Activated CD4-positive, alpha-beta T cell treated with anti-CD3 and anti-CD28 coated beads for 1 hour (primary cell): ENCODE results near the gene STPG2.
"Not testable (repeated sequence)": the region's sequence is repeated elsewhere in the genome, so short reads cannot be mapped to it uniquely, and the experiment has no call there.

ENCODE experiments used
- DNase-seq: peaks from one replicate; pipeline ENCODE4 v3.0.0-alpha.2; 2020

STPG2 gene

GRCh38 chr4:97786306-97786920 lies 356.9 kb downstream of the STPG2 start:
- no peak for DNase-seq

GRCh38 chr4:97778174-97778573 lies 365.1 kb downstream of the STPG2 start:
- DNase-seq: no peak

- DNase-seq: no peak
Observed at GRCh38 chr4:97774347-97774989, 368.8 kb downstream of the STPG2 start.

- DNase-seq: no peak
Observed at GRCh38 chr4:97770222-97770621, 373.1 kb downstream of the STPG2 start.

GRCh38 chr4:97762115-97762512 lies 381.2 kb downstream of the STPG2 start:
- DNase-seq: no peak

GRCh38 chr4:97761445-97762114 lies 381.7 kb downstream of the STPG2 start:
- no peak for DNase-seq

GRCh38 chr4:97759785-97760184 lies 383.5 kb downstream of the STPG2 start:
- no peak for DNase-seq

- DNase-seq: no peak
Observed at GRCh38 chr4:97752599-97752998, 390.7 kb downstream of the STPG2 start.

GRCh38 chr4:97747945-97748344 lies 395.3 kb downstream of the STPG2 start:
- DNase-seq: no peak

GRCh38 chr4:97720869-97721432 lies 422.3 kb downstream of the STPG2 start:
- no peak for DNase-seq

- no peak for DNase-seq
Observed at GRCh38 chr4:97691111-97691605, 452.1 kb downstream of the STPG2 start.

GRCh38 chr4:97670703-97671269 lies 472.5 kb downstream of the STPG2 start:
- no peak for DNase-seq

- no peak for DNase-seq
Observed at GRCh38 chr4:97665553-97665952, 477.7 kb downstream of the STPG2 start.

- DNase-seq: no peak
Observed at GRCh38 chr4:97664741-97665140, 478.5 kb downstream of the STPG2 start.

- DNase-seq: no peak
Observed at GRCh38 chr4:97662133-97662532, 481.1 kb downstream of the STPG2 start.

- no peak for DNase-seq
Observed at GRCh38 chr4:97656044-97656720, 487.1 kb downstream of the STPG2 start.

GRCh38 chr4:97653701-97654100 lies 489.6 kb downstream of the STPG2 start:
- DNase-seq: no peak

- no peak for DNase-seq
Observed at GRCh38 chr4:97646997-97647396, 496.3 kb downstream of the STPG2 start.

GRCh38 chr4:97645071-97645821 lies 498.0 kb downstream of the STPG2 start:
- DNase-seq: no peak

GRCh38 chr4:97643179-97643578 lies 500.1 kb downstream of the STPG2 start:
- DNase-seq: no peak

GRCh38 chr4:97639961-97640360 lies 503.3 kb downstream of the STPG2 start:
- no peak for DNase-seq

GRCh38 chr4:97633831-97634230 lies 509.4 kb downstream of the STPG2 start:
- not testable (repeated sequence) for DNase-seq
